ENCODE measurements around the gene EVC.
A peak's percentile ranks its signal among the peaks of the same experiment; 100 is the strongest.

EVC gene

DNA sequence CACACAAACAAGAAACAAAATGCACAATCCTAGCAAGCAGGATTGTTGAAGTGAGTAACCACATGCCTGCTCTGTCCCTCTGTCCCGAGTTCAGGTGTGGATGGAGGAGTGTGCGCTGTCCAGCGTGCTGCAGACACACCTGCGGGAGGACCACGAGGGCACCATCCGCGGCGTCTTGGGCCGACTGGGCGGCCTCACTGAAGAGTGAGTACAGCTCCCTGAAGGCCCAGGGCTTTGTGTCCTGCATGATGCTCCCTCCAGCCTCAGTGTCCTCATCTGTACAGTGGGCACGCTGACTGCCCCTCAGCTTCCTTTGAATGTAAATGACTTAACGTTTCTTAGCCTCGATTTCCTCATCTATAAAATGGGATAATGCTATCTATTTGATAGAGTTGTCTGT lies 82.5 kb downstream of the EVC start:
- TF ChIP-seq, protein P1, sequence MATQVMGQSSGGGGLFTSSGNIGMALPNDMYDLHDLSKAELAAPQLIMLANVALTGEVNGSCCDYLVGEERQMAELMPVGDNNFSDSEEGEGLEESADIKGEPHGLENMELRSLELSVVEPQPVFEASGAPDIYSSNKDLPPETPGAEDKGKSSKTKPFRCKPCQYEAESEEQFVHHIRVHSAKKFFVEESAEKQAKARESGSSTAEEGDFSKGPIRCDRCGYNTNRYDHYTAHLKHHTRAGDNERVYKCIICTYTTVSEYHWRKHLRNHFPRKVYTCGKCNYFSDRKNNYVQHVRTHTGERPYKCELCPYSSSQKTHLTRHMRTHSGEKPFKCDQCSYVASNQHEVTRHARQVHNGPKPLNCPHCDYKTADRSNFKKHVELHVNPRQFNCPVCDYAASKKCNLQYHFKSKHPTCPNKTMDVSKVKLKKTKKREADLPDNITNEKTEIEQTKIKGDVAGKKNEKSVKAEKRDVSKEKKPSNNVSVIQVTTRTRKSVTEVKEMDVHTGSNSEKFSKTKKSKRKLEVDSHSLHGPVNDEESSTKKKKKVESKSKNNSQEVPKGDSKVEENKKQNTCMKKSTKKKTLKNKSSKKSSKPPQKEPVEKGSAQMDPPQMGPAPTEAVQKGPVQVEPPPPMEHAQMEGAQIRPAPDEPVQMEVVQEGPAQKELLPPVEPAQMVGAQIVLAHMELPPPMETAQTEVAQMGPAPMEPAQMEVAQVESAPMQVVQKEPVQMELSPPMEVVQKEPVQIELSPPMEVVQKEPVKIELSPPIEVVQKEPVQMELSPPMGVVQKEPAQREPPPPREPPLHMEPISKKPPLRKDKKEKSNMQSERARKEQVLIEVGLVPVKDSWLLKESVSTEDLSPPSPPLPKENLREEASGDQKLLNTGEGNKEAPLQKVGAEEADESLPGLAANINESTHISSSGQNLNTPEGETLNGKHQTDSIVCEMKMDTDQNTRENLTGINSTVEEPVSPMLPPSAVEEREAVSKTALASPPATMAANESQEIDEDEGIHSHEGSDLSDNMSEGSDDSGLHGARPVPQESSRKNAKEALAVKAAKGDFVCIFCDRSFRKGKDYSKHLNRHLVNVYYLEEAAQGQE (IDR thresholded peaks at IDR 0.05; ENCODE audit: low read depth): peak; percentile 68
- TF ChIP-seq EGR1 (IDR thresholded peaks at IDR 0.05): no peak

DNA sequence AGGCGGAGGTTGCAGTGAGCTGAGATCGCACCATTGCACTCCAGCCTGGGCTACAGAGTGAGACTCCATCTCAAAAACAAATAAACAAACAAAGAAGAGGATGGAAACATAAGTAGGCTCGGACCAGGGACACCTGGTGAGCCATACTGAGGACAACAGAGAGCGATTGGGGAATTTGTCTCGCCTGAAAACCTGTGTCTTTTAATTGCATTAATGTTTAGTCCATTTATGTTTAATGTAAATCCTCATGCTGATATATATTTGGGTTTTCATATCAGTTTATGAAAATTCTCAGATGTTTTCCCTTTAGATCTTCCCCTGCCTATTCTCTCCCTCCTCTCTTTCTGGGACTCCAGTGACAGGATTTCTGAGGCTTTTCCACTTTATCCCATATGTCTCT lies 84.6 kb downstream of the EVC start:
- TF ChIP-seq CEBPB (IDR thresholded peaks at IDR 0.05): no peak
- TF ChIP-seq, protein P1 (IDR thresholded peaks at IDR 0.05; ENCODE audit: low read depth): no peak
- TF ChIP-seq, protein P2, sequence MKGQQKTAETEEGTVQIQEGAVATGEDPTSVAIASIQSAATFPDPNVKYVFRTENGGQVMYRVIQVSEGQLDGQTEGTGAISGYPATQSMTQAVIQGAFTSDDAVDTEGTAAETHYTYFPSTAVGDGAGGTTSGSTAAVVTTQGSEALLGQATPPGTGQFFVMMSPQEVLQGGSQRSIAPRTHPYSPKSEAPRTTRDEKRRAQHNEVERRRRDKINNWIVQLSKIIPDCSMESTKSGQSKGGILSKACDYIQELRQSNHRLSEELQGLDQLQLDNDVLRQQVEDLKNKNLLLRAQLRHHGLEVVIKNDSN (IDR thresholded peaks at IDR 0.05): no peak
- TF ChIP-seq TEAD4 (IDR thresholded peaks at IDR 0.05): no peak
- no peak for TF ChIP-seq TCF12 (IDR thresholded peaks at IDR 0.05; ENCODE audit: low read depth)
- no peak for TF ChIP-seq CREB1 (IDR thresholded peaks at IDR 0.05; ENCODE audit: low read depth)
- TF ChIP-seq TAF1 (IDR thresholded peaks at IDR 0.05; ENCODE audit: low read depth): no peak
- no peak for TF ChIP-seq EP300 (IDR thresholded peaks at IDR 0.05; ENCODE audit: borderline replicate concordance)
- no peak for TF ChIP-seq ZBTB7A (IDR thresholded peaks at IDR 0.05; ENCODE audit: low read depth)
- TF ChIP-seq RAD21 (IDR thresholded peaks at IDR 0.05; ENCODE audit: low read depth): no peak
- TF ChIP-seq, protein P3, sequence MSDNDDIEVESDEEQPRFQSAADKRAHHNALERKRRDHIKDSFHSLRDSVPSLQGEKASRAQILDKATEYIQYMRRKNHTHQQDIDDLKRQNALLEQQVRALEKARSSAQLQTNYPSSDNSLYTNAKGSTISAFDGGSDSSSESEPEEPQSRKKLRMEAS (IDR thresholded peaks at IDR 0.05): no peak
- TF ChIP-seq NFIC (IDR thresholded peaks at IDR 0.05): no peak
- TF ChIP-seq FOXM1 (IDR thresholded peaks at IDR 0.05; ENCODE audit: borderline replicate concordance, low read depth): no peak
- TF ChIP-seq EGR1 (IDR thresholded peaks at IDR 0.05): no peak
- TF ChIP-seq YY1 (IDR thresholded peaks at IDR 0.05; ENCODE audit: low read depth): no peak

DNA sequence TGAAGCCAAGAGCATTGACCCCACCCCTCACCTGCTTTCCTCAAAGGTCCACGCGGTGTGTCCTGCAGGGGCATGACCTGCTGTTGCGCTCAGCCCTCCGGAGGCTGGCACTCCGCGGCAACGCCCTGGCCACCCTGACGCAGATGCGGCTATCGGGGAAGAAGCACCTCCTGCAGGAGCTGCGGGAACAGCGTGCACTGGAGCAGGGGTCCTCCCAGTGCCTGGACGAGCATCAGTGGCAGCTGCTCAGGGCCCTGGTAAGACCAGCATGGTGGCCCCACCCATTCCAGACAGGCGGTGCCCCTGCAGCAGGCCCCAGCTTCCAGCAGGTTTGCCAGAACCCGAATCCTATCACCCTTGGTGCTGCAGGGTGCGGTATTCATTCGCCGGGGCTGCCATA lies 86.0 kb downstream of the EVC start:
- no peak for TF ChIP-seq EGR1 (IDR thresholded peaks at IDR 0.05)
- TF ChIP-seq TEAD4 (IDR thresholded peaks at IDR 0.05): no peak
- TF ChIP-seq TCF12 (IDR thresholded peaks at IDR 0.05; ENCODE audit: low read depth): no peak
- TF ChIP-seq YY1 (IDR thresholded peaks at IDR 0.05; ENCODE audit: low read depth): no peak
- no peak for TF ChIP-seq RAD21 (IDR thresholded peaks at IDR 0.05; ENCODE audit: low read depth)
- no peak for TF ChIP-seq TAF1 (IDR thresholded peaks at IDR 0.05; ENCODE audit: low read depth)
- no peak for TF ChIP-seq FOXM1 (IDR thresholded peaks at IDR 0.05; ENCODE audit: borderline replicate concordance, low read depth)
- TF ChIP-seq, protein P1 (IDR thresholded peaks at IDR 0.05; ENCODE audit: low read depth): no peak

DNA sequence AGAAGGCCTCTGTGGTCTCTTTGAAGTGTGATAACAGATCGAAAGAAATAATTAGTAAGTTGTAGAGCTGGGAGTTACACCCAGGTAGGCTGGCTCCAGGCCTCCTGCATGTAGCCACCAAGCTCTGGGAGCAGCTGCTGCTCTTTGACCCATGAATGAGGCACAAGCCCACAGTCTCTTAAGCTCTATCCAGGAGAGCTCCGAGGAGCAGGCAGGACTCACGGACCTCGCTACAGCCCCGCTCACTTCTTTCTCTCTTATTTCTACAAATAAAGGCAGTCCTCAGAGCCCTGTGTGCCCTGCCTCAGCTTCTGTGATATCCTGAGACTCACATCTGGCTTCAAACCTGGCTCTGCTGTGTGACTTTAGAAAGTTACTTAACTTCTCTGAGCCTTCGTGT lies 86.9 kb downstream of the EVC start:
- TF ChIP-seq, protein P3 (IDR thresholded peaks at IDR 0.05): no peak
- TF ChIP-seq ZBTB7A (IDR thresholded peaks at IDR 0.05; ENCODE audit: low read depth): no peak
- TF ChIP-seq YY1 (IDR thresholded peaks at IDR 0.05; ENCODE audit: low read depth): no peak
- TF ChIP-seq FOXM1 (IDR thresholded peaks at IDR 0.05; ENCODE audit: borderline replicate concordance, low read depth): no peak
- no peak for TF ChIP-seq TEAD4 (IDR thresholded peaks at IDR 0.05)
- no peak for TF ChIP-seq CREB1 (IDR thresholded peaks at IDR 0.05; ENCODE audit: low read depth)

DNA sequence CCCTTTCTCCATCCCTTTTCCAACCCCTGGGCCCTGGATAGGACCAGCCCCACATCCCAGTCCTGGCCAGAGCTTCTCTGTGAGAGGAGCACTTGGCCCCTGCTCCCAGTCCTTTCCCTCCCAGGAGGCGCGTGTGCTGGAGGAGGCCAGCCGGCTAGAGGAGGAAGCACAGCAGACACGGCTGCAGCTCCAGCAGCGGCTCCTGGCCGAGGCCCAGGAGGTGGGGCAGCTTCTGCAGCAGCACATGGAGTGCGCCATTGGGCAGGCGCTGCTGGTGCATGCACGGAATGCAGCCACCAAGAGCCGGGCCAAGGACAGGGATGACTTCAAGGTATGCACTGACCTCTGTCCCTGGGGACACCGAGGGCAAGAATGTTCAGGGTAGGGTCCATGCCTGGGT lies 87.5 kb downstream of the EVC start:
- TF ChIP-seq, protein P2 (IDR thresholded peaks at IDR 0.05): no peak
- no peak for TF ChIP-seq ZBTB7A (IDR thresholded peaks at IDR 0.05; ENCODE audit: low read depth)
- TF ChIP-seq TCF12 (IDR thresholded peaks at IDR 0.05; ENCODE audit: low read depth): no peak
- no peak for TF ChIP-seq CREB1 (IDR thresholded peaks at IDR 0.05; ENCODE audit: low read depth)
- TF ChIP-seq, protein P3 (IDR thresholded peaks at IDR 0.05): no peak
- TF ChIP-seq EGR1 (IDR thresholded peaks at IDR 0.05): no peak
- TF ChIP-seq, protein P1 (IDR thresholded peaks at IDR 0.05; ENCODE audit: low read depth): no peak
- TF ChIP-seq CEBPB (IDR thresholded peaks at IDR 0.05): no peak
- no peak for TF ChIP-seq YY1 (IDR thresholded peaks at IDR 0.05; ENCODE audit: low read depth)
